Thymus (tissue), 11 donors: ENCODE measurements around the gene FAM193A. TPM values are rescaled to one million over a fixed set of nuclear protein-coding genes. Genes with fewer than 3 reads are reported as not detected.
"Not testable (repeated sequence)": the region's sequence is repeated elsewhere in the genome, so short reads cannot be mapped to it uniquely, and the experiment has no call there.

Experiments used
- DNase-seq, 9 donors: peaks; one replicate each; pipeline ENCODE4 v3.0.0-alpha.2; 2013; ENCODE audit warnings: low spot score in 9 of 9, low read depth in 6 of 9, missing footprints in 1 of 9
- H3K27ac ChIP-seq, 2 donors: one replicate each; pipeline ENCODE4 v1.5.1; 2013; ENCODE audit warnings: control low read depth in 1 of 2, low read depth in 1 of 2, low read length in 1 of 2, mild to moderate bottlenecking in 1 of 2, moderate library complexity in 1 of 2
- H3K27me3 ChIP-seq, 2 donors: one replicate each; pipeline ENCODE4 v1.5.1; 2013; ENCODE audit warnings: low read length in 1 of 2; ENCODE audit not compliant: control insufficient read depth in 2 of 2, insufficient read depth in 1 of 2
- H3K36me3 ChIP-seq, 2 donors: one replicate each; pipeline ENCODE4 v1.5.1; 2013; ENCODE audit warnings: low read length in 1 of 2, mild to moderate bottlenecking in 1 of 2, moderate library complexity in 1 of 2; ENCODE audit not compliant: control insufficient read depth in 2 of 2, insufficient read depth in 2 of 2
- H3K4me1 ChIP-seq, 2 donors: one replicate each; pipeline ENCODE4 v1.5.1; 2013; ENCODE audit warnings: low read length in 2 of 2; ENCODE audit not compliant: control insufficient read depth in 2 of 2, insufficient read depth in 2 of 2
- H3K4me3 ChIP-seq, 2 donors: one replicate each; pipeline ENCODE4 v1.5.1; 2013; ENCODE audit warnings: low read length in 2 of 2, control low read depth in 1 of 2, mild to moderate bottlenecking in 1 of 2
- H3K9me3 ChIP-seq, 2 donors: one replicate each; pipeline ENCODE4 v1.5.1; 2013; ENCODE audit warnings: low read length in 1 of 2, mild to moderate bottlenecking in 1 of 2; ENCODE audit not compliant: control insufficient read depth in 2 of 2, insufficient read depth in 1 of 2
- WGBS: extraction: QIAGEN DNeasy Blood & Tissue Kit; methylation state at CpG from one replicate; pipeline ENCODE4 v1.1.7; 2013; 5-methylcytosine and 5-hydroxymethylcytosine counted together
- polyA plus RNA-seq: library from polyadenylated mRNA; stranded (reverse); fragments of 200-250 nt; gene quantifications from one replicate; pipeline ENCODE4 v1.2.3, GENCODE V29; 2013
- total RNA-seq: library from RNA; stranded (reverse); fragments of 120-200 nt; gene quantifications from one replicate; pipeline ENCODE4 v1.2.4, GENCODE V29; 2013
- donor health status: healthy.

Gene FAM193A
- total and polyA plus RNA-seq, 2 donors: 9.0 to 13.8 TPM

GRCh38 chr4:2543580-2544191 lies 7.2 kb downstream of the FAM193A start:
- H3K27ac ChIP-seq, H3K4me3 ChIP-seq, H3K4me1 ChIP-seq, DNase-seq, H3K36me3 ChIP-seq, H3K27me3 ChIP-seq, H3K9me3 ChIP-seq: not testable (repeated sequence)
- WGBS: 92% methylated on average over 10 of the region's 10 CpGs

GRCh38 chr4:2545321-2546013 lies 9.0 kb downstream of the FAM193A start:
- WGBS: 97% methylated on average over 7 of the region's 7 CpGs
- H3K9me3 ChIP-seq: no peaks in the 10 kb centered on the region
- no peaks in the 10 kb centered on the region for H3K27me3 ChIP-seq
- no peak overlapping the region for H3K4me3 ChIP-seq
- H3K36me3 ChIP-seq: peaks cover 0 to 8% of the 10 kb centered on the region in 2 donors
- H3K27ac ChIP-seq: no peak overlapping the region
- no peak for DNase-seq
- H3K4me1 ChIP-seq: no peaks in the 10 kb centered on the region

GRCh38 chr4:2546286-2546823 lies 9.9 kb downstream of the FAM193A start:
- Histone ChIP-seq H3K27me3 (no peaks in the 10 kb centered on the region), H3K9me3 (no peaks in the 10 kb centered on the region), H3K4me3 (no peak overlapping the region), H3K4me1 (no peaks in the 10 kb centered on the region), H3K36me3 (peaks cover 0 to 8% of the 10 kb centered on the region in 2 donors), H3K27ac (no peak overlapping the region)
- DNase-seq: no peak

GRCh38 chr4:2546961-2547691 lies 10.7 kb downstream of the FAM193A start:
- H3K27me3 ChIP-seq, H3K9me3 ChIP-seq, DNase-seq, H3K27ac ChIP-seq, H3K36me3 ChIP-seq, H3K4me3 ChIP-seq, H3K4me1 ChIP-seq: not testable (repeated sequence)
- WGBS: 97% methylated on average over 16 of the region's 16 CpGs

- no peaks in the 10 kb centered on the region for H3K9me3 ChIP-seq
- no peaks in the 10 kb centered on the region for H3K36me3 ChIP-seq
- DNase-seq: no peak
- H3K4me1 ChIP-seq: no peaks in the 10 kb centered on the region
- no peak overlapping the region for H3K27ac ChIP-seq
- H3K27me3 ChIP-seq: no peaks in the 10 kb centered on the region
- no peak overlapping the region for H3K4me3 ChIP-seq
Observed at GRCh38 chr4:2551118-2551517, 14.7 kb downstream of the FAM193A start.

GRCh38 chr4:2552806-2553205 lies 16.4 kb downstream of the FAM193A start:
- WGBS: 99% methylated on average over 11 of the region's 11 CpGs
- Histone ChIP-seq H3K4me3 (no peak overlapping the region), H3K27ac (no peak overlapping the region), H3K36me3 (no peaks in the 10 kb centered on the region), H3K4me1 (no peaks in the 10 kb centered on the region), H3K9me3 (no peaks in the 10 kb centered on the region), H3K27me3 (no peaks in the 10 kb centered on the region)
- DNase-seq: no peak

- Histone ChIP-seq H3K4me3 (no peak overlapping the region), H3K4me1 (no peaks in the 10 kb centered on the region), H3K36me3 (peaks cover 0 to 3% of the 10 kb centered on the region in 2 donors), H3K27me3 (no peaks in the 10 kb centered on the region), H3K9me3 (no peaks in the 10 kb centered on the region), H3K27ac (no peak overlapping the region)
- no peak for DNase-seq
- over 99% methylated on average over 6 of the region's 6 CpGs for WGBS
Observed at GRCh38 chr4:2558301-2558700, 21.9 kb downstream of the FAM193A start.

- no peaks in the 10 kb centered on the region for H3K9me3 ChIP-seq
- peaks cover 3 to 4% of the 10 kb centered on the region in 2 donors for H3K36me3 ChIP-seq
- no peak overlapping the region for H3K27ac ChIP-seq
- H3K27me3 ChIP-seq: no peaks in the 10 kb centered on the region
- 96% methylated on average over 12 of the region's 12 CpGs for WGBS
- no peaks in the 10 kb centered on the region for H3K4me1 ChIP-seq
- no peak overlapping the region for H3K4me3 ChIP-seq
- DNase-seq: no peak
Observed at GRCh38 chr4:2560167-2560566, 23.7 kb downstream of the FAM193A start.

- WGBS: 99% methylated on average over 4 of the region's 4 CpGs
- H3K36me3 ChIP-seq: peaks cover 3 to 4% of the 10 kb centered on the region in 2 donors
- no peak overlapping the region for H3K4me3 ChIP-seq
- no peaks in the 10 kb centered on the region for H3K9me3 ChIP-seq
- peaks cover 4% of the 10 kb centered on the region in 2 donors for H3K4me1 ChIP-seq
- H3K27ac ChIP-seq: no peak overlapping the region
- no peak for DNase-seq
- no peaks in the 10 kb centered on the region for H3K27me3 ChIP-seq
Observed at GRCh38 chr4:2565533-2565932, 29.1 kb downstream of the FAM193A start.
